Stomach (tissue), 9 donors: Measurements from ENCODE around the gene SYNJ2. TPM values are rescaled to one million over a fixed set of nuclear protein-coding genes. Genes with fewer than 3 reads are reported as not detected.
"Not testable (repeated sequence)": the region's sequence is repeated elsewhere in the genome, so short reads cannot be mapped to it uniquely, and the experiment has no call there.

ENCODE experiments used
- DNase-seq, 2 donors: peaks; one replicate each; pipeline versions ENCODE4 v3.0.0 to v3.0.0-alpha.2; 2013 to 2019
- H3K27ac ChIP-seq, 5 donors: fragments of 200-600 bp in 4 of 5; sonication (generic) in 4 of 5; one replicate each; pipeline ENCODE4 v1.5.1; 2013 to 2019; ENCODE audit warnings: mild to moderate bottlenecking in 1 of 5, moderate library complexity in 1 of 5
- H3K27me3 ChIP-seq, 3 donors: fragments of 200-600 bp; sonication (generic); one replicate each; pipeline ENCODE4 v1.5.1; 2017 to 2019; ENCODE audit warnings: mixed run types in 1 of 3
- H3K36me3 ChIP-seq, 4 donors: fragments of 200-600 bp; sonication (generic); 1 replicate in 3 of 4; 2 replicates in 1 of 4; pipeline ENCODE4 v1.5.1; 2016 to 2019
- H3K4me1 ChIP-seq, 4 donors: fragments of 200-600 bp; sonication (generic); one replicate each; pipeline ENCODE4 v1.5.1; 2016 to 2019
- H3K4me3 ChIP-seq, 4 donors: fragments of 200-600 bp; sonication (generic) in 3 of 4; one replicate each; pipeline ENCODE4 v1.5.1; 2016 to 2019; ENCODE audit warnings: mild to moderate bottlenecking in 1 of 4
- H3K9me3 ChIP-seq, 4 donors: fragments of 200-600 bp; sonication (generic); one replicate each; pipeline ENCODE4 v1.5.1; 2016 to 2019
- CTCF ChIP-seq, 7 experiments: fragments of 450-650 bp in 4 of 7; fragments of 200-600 bp in 3 of 7; sonication (generic) in 3 of 7; IDR thresholded peaks; one replicate each; pipeline ENCODE4 v1.5.1; 2016 to 2019; ENCODE audit warnings: antibody characterized with exemption in 7 of 7, control low read depth in 2 of 7, mild to moderate bottlenecking in 1 of 7
- EP300 ChIP-seq: sonication (generic); formaldehyde crosslinking; IDR thresholded peaks from one replicate; pipeline ENCODE4 v1.6.1; 2017; ENCODE audit warnings: antibody characterized with exemption
- POLR2A ChIP-seq, 4 donors: fragments of 450-650 bp; IDR thresholded peaks; one replicate each; pipeline ENCODE4 v1.6.1; 2016; ENCODE audit warnings: antibody characterized with exemption in 4 of 4, control low read depth in 2 of 4, mild to moderate bottlenecking in 1 of 4, moderate library complexity in 1 of 4
- POLR2AphosphoS5 ChIP-seq, 3 donors: sonication (generic); formaldehyde crosslinking; IDR thresholded peaks; one replicate each; pipeline ENCODE4 v1.6.1; 2016; ENCODE audit warnings: antibody characterized with exemption in 3 of 3
- WGBS, 5 donors: extraction: QIAGEN DNeasy Blood & Tissue Kit in 3 of 5; methylation state at CpG; one replicate each; pipeline versions ENCODE4 v1.1.5 to v1.1.7; 2013 to 2018; 5-methylcytosine and 5-hydroxymethylcytosine counted together
- intact Hi-C: fragments of 100-400 bp; cut with DNase I; formaldehyde crosslinking; loops from one replicate; pipeline ENCODE4 v1.15.1; 2023; ENCODE audit warnings: low total_unique reads
- polyA plus RNA-seq, 3 donors: library from polyadenylated mRNA; stranded (reverse); fragments of 200-250 nt; gene quantifications; one replicate each; pipeline ENCODE4 v1.2.3, GENCODE V29; 2013
- total RNA-seq, 5 donors: library from RNA; depleted of rRNA; stranded (reverse); fragments of >200 nt; gene quantifications; one replicate each; pipeline versions ENCODE4 v1.1.0 to v1.2.3, GENCODE V29; 2014 to 2016
- donor health status: healthy with polysubstance abuse.
- donor health status: Bipolar disorder and iron deficiency.
- donor health status: healthy.

SYNJ2 gene
- total and polyA plus RNA-seq, 8 donors = 4.7 to 41.4 (median 14.4) TPM

- no peak for TF ChIP-seq POLR2A (IDR thresholded peaks at IDR 0.05)
- intact Hi-C loops = no loop called here
- WGBS, 5 donors = 93 to 97% (median 95%) methylated on average over 15 of the region's 15 CpGs
- H3K4me3 ChIP-seq = no peak overlapping the region
- H3K4me1 ChIP-seq = no peaks in the 10 kb centered on the region
- no peak for DNase-seq
- H3K9me3 ChIP-seq = no peaks in the 10 kb centered on the region
- no peak overlapping the region for H3K27ac ChIP-seq
- no peaks in the 10 kb centered on the region for H3K27me3 ChIP-seq
- peaks cover 48 to 79% (median 77%) of the 10 kb centered on the region in 4 donors for H3K36me3 ChIP-seq
These were observed 37.7 kb upstream of the SYNJ2 start for GRCh38 chr6:157943964-157944283.

- intact Hi-C loops = no loop called here
- DNase-seq = no peak
- Histone ChIP-seq H3K27ac (no peak overlapping the region), H3K27me3 (no peaks in the 10 kb centered on the region), H3K4me3 (no peak overlapping the region), H3K36me3 (peaks cover 34 to 66% (median 63%) of the 10 kb centered on the region in 4 donors), H3K9me3 (peaks cover 0 to 10% (median 3%) of the 10 kb centered on the region in 4 donors), H3K4me1 (no peaks in the 10 kb centered on the region)
- TF ChIP-seq EP300 (no peak), CTCF (IDR thresholded peaks at IDR 0.05) (no peak), POLR2A (IDR thresholded peaks at IDR 0.05) (no peak), POLR2AphosphoS5 (IDR thresholded peaks at IDR 0.05) (no peak)
- 83 to 88% (median 86%) methylated on average over 14 of the region's 14 CpGs for WGBS, 5 donors
These were observed 36.4 kb upstream of the SYNJ2 start for GRCh38 chr6:157944983-157945931.

- TF ChIP-seq CTCF (IDR thresholded peaks at IDR 0.05) = no peak
- TF ChIP-seq POLR2AphosphoS5 (IDR thresholded peaks at IDR 0.05) = no peak
- TF ChIP-seq POLR2A (IDR thresholded peaks at IDR 0.05) = no peak
- Histone ChIP-seq H3K4me3 (no peak overlapping the region), H3K27me3 (no peaks in the 10 kb centered on the region), H3K4me1 (no peaks in the 10 kb centered on the region), H3K9me3 (peaks cover 0 to 15% (median 3%) of the 10 kb centered on the region in 4 donors), H3K27ac (no peak overlapping the region), H3K36me3 (peaks cover 27 to 57% (median 54%) of the 10 kb centered on the region in 4 donors)
- 89 to 93% (median 91%) methylated on average over 6 of the region's 6 CpGs for WGBS, 5 donors
- intact Hi-C loops = no loop called here
- no peak for DNase-seq
These were observed 35.5 kb upstream of the SYNJ2 start for GRCh38 chr6:157946053-157946617.

GRCh38 chr6:157946865-157947532 lies 34.7 kb upstream of the SYNJ2 start:
- Histone ChIP-seq H3K27me3 (no peaks in the 10 kb centered on the region), H3K36me3 (peaks cover 19 to 48% (median 46%) of the 10 kb centered on the region in 4 donors), H3K4me1 (no peaks in the 10 kb centered on the region), H3K27ac (no peak overlapping the region), H3K4me3 (no peak overlapping the region), H3K9me3 (peaks cover 0 to 15% (median 3%) of the 10 kb centered on the region in 4 donors)
- TF ChIP-seq POLR2AphosphoS5 (IDR thresholded peaks at IDR 0.05) = no peak
- no peak for TF ChIP-seq EP300
- no peak for TF ChIP-seq POLR2A (IDR thresholded peaks at IDR 0.05)
- TF ChIP-seq CTCF (IDR thresholded peaks at IDR 0.05) = no peak
- intact Hi-C loops = no loop called here
- 58 to 77% (median 69%) methylated on average over 5 of the region's 5 CpGs for WGBS, 5 donors
- DNase-seq = peak in 1 of 2 donors; percentile 46

GRCh38 chr6:157950899-157951298 lies 30.8 kb upstream of the SYNJ2 start:
- H3K27ac ChIP-seq, H3K36me3 ChIP-seq, H3K4me3 ChIP-seq, H3K27me3 ChIP-seq, intact Hi-C loops, DNase-seq: not testable (repeated sequence)
- Histone ChIP-seq H3K4me1 (peaks cover 11 to 24% (median 21%) of the 10 kb centered on the region in 4 donors), H3K9me3 (peaks cover 0 to 15% (median 3%) of the 10 kb centered on the region in 4 donors)
- 79 to 92% (median 86%) methylated on average over 1 of the region's 1 CpG for WGBS, 5 donors
